ENCODE data around the gene PLCL1.

Gene PLCL1

DNA sequence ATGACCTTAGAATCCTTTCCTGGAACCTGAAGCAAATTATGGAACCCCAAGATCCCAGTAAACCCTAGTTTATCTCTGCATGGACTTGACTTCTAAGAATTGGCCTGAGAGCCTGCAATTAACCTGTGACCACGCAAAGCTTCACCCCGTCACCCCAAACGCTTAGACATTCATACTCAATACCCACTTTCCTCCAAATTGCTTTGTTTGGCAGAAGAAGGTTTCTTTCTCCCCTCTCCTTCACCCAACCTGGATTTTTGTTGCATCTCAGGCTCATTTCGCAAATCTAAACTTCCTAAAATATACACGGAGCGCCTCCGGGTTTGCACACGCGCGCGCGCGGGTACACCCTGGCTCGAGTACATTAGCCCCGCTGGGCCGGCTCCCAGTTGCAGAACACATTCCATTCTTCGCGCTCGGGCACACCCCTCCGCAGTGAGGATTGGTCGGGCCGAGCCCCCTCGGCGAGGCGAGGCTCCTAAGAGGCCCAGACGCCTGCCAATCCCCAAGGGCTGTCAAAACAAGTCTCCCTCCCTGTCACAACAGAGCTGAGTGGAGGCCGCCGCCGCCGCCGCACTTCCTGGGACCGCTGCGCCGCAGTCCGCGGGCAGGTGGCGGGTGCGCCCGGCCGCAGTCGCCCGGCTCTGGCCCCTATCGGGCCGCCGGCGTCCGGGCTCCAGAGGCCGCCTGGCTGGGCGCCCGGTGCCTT is at the start of gene PLCL1:
TSS of gene PLCL1 (plus strand) at position 545 of the 709 bp plus-strand sequence.
- Mint-ChIP-seq H3K4me3 (peak within 1 kb of the TSS; percentile 88), H3K9me3 (no peaks in the 10 kb centered on the region), H3K4me1 (peaks cover 26% of the 10 kb centered on the region), H3K27ac (peak within 1 kb of the TSS; percentile 56), H3K36me3 (peaks cover 5% of the 10 kb centered on the region)
- ATAC-seq (peak; percentile 99), DNase-seq (ENCODE audit: low spot score in 2 of 2) (peak; percentile 72 to 90)

DNA sequence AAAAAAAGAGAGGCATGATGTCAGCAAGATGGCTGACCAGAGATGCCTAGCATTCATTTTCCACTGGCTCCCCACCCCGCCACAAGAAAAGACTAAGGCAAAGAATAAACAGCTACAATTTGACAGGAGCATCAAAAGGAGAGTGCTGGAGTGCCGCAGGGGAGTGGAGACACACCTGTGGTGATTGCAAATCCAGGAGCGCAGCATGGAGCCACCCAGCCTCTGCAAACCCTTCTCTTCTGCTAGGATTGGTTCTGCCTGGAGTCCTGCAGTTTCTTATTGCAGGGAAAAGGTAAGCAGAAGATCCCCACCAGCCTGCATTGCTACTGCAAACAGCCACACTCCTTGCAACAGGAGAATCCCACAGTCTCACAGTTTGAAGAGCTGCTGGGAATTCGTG is 45.4 kb upstream of the PLCL1 start:
- Mint-ChIP-seq H3K4me3 (no peak overlapping the region), H3K27ac (no peak overlapping the region)
- ATAC-seq: no peak

DNA sequence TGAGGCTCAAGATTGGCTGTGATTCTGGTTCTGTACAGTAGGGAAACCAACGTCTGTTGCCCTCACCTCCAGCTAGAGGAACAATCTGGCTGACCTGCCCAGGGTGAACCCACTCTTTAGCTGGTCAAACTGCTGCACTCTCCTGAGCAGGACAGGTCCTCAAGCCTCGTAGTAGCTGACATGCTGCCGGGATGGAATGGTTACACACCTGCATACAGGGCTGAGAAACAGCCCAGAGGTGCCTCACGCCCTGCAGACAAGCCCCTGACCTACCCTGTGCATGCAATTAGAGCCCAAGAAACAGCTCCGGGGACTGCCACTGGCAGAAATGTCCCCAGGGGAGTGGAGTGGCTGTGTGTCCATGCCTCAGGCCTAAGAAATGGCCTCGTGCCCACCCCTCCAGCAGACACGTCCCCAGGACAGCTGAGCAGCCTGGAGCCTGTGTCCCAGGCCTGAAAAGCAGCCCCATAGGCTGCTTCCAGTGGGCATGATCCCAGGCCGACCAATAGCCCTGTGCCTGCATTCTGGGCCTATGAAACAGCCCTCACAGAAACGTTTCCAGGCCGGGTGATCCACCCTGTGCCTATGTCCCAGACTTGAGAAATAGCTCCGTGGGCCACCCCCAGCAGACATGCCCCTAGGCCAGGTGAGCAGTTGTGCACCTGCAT is 44.6 kb upstream of the PLCL1 start:
- H3K9me3 Mint-ChIP-seq: peaks cover 14% of the 10 kb centered on the region
- H3K4me3 Mint-ChIP-seq: no peak overlapping the region
- no peak overlapping the region for H3K27ac Mint-ChIP-seq
- H3K36me3 Mint-ChIP-seq: peaks cover 6% of the 10 kb centered on the region
- DNase-seq (ENCODE audit: low spot score in 2 of 2) (no peak), ATAC-seq (no peak)
- H3K4me1 Mint-ChIP-seq: no peaks in the 10 kb centered on the region

More for the DNA sequence above, 45.4 kb upstream of the PLCL1 start:
- no peak for DNase-seq (ENCODE audit: low spot score in 2 of 2)
- H3K4me1 Mint-ChIP-seq: no peaks in the 10 kb centered on the region
- H3K9me3 Mint-ChIP-seq: peaks cover 13% of the 10 kb centered on the region
- peaks cover 6% of the 10 kb centered on the region for H3K36me3 Mint-ChIP-seq

DNA sequence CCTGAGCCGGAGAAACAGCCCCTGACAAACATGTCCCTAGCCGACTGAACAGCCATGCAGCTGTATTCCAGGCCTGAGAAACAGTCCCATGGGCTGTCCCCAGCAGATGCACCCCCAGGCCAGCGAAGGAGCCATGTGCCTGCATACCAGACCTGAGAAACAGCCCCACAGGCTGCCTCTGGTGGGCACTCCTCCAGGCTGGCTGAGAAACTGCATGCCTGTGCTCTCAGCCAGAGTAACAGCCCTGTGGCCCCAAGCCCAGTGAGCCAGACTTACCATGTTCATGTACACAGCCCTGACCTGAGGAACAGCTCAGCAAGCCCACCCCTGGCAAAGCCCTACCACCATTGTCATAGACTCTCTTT is 44.1 kb upstream of the PLCL1 start:
- no peak overlapping the region for H3K27ac Mint-ChIP-seq
- H3K4me3 Mint-ChIP-seq: no peak overlapping the region
- no peaks in the 10 kb centered on the region for H3K4me1 Mint-ChIP-seq
- ATAC-seq: no peak
- peaks cover 16% of the 10 kb centered on the region for H3K9me3 Mint-ChIP-seq
- H3K36me3 Mint-ChIP-seq: peaks cover 6% of the 10 kb centered on the region
- DNase-seq (ENCODE audit: low spot score in 2 of 2): no peak

DNA sequence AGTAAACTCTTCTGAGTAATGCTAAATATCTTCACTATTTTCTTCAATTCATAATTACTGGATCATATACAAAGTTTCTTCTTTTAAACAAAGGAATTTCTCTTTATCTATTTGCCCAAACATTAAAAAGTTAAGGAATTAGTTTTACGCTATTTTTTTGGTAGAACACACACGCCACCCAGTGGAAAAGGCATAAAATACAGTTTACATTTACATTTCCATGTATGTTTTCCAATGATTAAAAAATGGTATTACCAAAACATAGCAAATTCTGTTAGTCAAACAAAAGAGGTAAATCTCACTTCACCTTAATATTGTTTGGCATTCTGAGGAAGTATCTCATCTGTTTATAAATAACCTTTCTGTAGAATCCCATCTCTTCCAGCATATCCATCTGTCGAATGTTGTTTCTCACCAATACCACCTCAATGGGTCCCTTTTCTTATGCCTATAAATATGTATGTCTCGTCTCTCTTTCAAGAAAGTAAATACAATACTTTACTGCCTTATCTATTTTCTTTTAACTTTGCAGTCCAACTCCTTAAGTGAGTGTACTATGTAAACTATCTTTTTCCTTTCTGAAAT is 26.5 kb upstream of the PLCL1 start:
- Mint-ChIP-seq H3K4me1 (no peaks in the 10 kb centered on the region), H3K4me3 (no peak overlapping the region), H3K27ac (no peak overlapping the region), H3K9me3 (no peaks in the 10 kb centered on the region), H3K36me3 (no peaks in the 10 kb centered on the region)
- no peak for DNase-seq (ENCODE audit: low spot score in 2 of 2)
- no peak for ATAC-seq

DNA sequence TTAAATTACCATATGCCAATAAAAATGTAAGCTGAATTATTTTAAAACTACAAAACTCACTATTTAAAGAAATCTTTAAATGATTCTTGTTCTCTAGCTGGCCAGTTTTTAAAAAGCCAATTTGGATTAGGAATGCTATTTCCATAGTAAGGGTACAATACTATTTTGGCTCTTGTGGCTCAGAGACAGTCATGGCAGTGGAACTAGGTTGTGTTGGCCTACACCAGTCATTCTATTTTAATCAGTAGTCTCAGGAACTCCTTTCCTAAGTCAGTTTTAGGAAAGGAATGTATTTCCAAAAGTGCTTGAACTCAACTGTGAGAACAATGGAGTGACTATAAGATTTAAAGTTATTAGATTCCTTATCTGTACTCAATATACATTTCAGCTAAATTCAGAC is 25.1 kb upstream of the PLCL1 start:
- no peaks in the 10 kb centered on the region for H3K4me1 Mint-ChIP-seq
- no peaks in the 10 kb centered on the region for H3K9me3 Mint-ChIP-seq
- no peaks in the 10 kb centered on the region for H3K36me3 Mint-ChIP-seq
- no peak overlapping the region for H3K4me3 Mint-ChIP-seq
- H3K27ac Mint-ChIP-seq: no peak overlapping the region
- ATAC-seq (no peak), DNase-seq (ENCODE audit: low spot score in 2 of 2) (no peak)

DNA sequence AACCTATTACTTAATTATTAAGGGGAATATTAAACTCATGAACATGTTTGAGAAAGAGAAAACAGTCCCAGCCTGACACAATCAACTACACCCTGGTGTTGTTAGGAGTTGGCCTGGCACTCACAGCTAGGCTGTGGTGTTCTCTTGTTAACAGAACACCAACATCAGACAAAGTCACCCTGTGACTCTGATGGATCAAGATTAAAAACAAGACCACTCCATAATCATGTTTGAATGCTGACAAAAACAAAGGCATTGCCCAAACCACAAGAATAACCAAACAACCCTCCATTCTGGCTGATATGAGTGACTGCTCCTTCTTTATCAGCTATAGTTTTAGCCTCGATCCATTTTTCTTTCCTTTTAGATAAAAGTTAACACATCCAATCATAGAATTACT is 22.3 kb upstream of the PLCL1 start:
- Mint-ChIP-seq H3K4me1 (peaks cover 7% of the 10 kb centered on the region), H3K9me3 (no peaks in the 10 kb centered on the region), H3K4me3 (no peak overlapping the region), H3K27ac (peak overlapping the region; percentile 9), H3K36me3 (no peaks in the 10 kb centered on the region)
- DNase-seq (ENCODE audit: low spot score in 2 of 2) (no peak), ATAC-seq (peak; percentile 63)

DNA sequence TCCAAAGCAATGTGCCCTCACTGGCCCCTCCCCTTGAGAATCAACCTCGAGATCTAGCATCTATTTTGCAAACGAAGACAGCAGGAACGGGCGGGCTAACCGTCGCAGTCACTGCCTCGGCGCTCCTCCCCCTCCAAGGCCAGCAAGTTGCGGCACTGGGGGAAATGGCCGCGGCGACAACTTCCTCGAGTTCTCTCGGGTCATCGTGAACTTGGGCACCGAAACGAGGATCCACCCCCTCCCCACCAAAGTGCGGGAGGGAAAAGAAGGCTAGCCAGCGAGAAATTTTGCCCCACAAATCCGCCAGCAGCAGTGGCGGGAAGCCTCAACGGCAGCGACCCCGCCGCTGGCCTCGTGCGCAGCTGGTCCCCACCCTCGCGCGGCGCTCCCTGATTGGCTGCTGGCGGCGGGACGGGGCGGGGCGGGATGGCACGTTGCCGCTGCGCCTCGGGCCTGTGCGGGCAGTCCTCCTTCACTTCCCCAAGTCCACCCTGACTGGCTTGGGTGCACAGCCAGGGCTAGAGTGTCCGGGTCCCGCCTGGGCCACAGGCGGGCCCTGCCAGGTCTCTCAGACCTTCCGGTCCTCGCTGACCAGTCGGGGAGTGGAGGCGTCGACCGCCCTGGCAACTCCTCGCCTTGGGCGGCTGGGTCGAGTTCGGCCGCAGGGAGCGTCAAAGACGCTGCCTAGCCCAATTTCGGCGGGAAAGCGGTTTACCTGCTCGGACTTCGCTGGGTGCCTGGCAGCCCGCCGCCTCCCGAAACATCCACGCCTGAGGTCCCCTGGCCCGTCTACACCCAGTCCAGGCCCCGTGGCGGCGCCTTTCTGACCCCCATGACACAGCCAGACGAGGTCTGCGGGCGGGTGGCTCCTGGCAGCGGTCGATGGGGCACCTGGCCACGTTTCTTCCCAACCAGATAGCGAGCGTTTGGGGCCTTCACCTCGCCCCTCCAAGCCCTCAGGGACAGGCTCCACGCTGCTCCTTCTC is 19.1 kb upstream of the PLCL1 start, which contains the start of gene BOLL:
TSS of gene BOLL (minus strand) at position 364 of the 986 bp plus-strand sequence. CDS start 3,469 bp downstream, outside the sequence.
- Mint-ChIP-seq H3K36me3 (no peaks in the 10 kb centered on the region), H3K4me3 (peak within 1 kb of the TSS; percentile 75), H3K27ac (no peak within 1 kb of the TSS), H3K4me1 (peaks cover 7% of the 10 kb centered on the region), H3K9me3 (no peaks in the 10 kb centered on the region)
- ATAC-seq (no peak), DNase-seq (ENCODE audit: low spot score in 2 of 2) (no peak)

DNA sequence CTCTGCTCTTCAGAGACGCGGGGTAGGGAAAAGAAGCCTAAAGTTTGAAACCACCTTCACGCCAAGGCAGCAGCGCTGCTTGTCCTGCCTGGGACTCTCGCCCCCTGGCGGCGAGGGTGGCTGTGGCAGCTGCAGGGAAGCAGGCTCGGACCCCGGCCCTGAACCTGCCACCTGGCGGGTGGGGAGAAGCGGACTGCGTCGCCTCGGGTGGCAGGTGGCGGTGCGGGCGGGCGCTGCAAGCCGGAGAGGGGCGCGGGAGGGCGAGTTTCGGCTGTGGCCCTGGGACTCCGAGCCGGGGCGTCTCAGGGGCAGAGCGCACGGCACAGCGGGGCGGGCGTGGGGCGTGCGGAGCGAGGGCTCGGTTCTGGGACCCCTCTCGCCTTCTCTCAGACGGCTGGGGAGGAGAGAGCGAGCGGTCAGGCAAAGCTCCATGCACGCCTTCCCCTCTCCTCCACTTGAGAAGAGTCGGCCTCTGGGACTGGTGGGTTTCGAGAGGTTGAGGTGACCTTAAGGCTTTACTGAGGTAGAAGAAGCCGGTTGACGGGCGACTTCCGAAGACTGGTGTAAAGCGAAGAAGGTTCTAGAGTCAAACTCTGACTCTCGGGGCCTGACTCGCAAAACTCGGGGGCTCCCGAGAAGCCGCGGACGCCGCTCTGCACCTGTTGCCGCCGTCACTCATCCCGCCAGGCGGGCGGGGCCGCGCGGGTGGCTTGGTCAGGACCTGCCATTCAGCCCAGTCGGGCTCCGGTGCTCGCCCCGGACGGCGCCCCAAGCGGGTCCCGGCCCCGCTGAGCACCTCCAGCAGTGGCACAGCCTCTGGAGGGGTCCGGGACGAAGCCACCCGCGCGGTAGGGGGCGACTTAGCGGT is 18.1 kb upstream of the PLCL1 start:
- Mint-ChIP-seq H3K36me3 (no peaks in the 10 kb centered on the region), H3K9me3 (no peaks in the 10 kb centered on the region), H3K27ac (no peak overlapping the region), H3K4me1 (peaks cover 7% of the 10 kb centered on the region), H3K4me3 (peak overlapping the region; percentile 75)
- ATAC-seq (peak; percentile 80), DNase-seq (ENCODE audit: low spot score in 2 of 2) (peak; percentile 49 to 78)

DNA sequence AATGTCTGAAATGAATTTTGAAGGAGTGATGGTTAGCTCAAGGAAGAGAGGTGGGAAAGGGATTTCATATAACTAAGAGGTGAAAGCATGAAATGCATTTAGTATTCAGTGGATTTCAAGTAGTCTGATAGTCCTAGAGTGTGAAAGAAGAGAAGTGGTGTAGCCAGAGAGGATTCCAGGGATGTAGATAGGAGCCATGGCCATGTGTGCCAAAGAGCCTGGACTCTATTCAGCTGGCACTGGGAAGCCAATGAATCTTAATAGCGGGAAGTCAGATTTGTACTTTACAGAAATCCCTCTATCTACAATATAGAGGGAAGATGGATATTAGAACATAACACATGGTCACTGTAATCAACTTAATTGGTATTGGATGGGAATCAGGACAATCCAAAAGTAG is 10.9 kb upstream of the PLCL1 start:
- Mint-ChIP-seq H3K36me3 (no peaks in the 10 kb centered on the region), H3K4me1 (no peaks in the 10 kb centered on the region), H3K27ac (no peak overlapping the region), H3K4me3 (no peak overlapping the region), H3K9me3 (no peaks in the 10 kb centered on the region)
- DNase-seq (ENCODE audit: low spot score in 2 of 2): no peak
- no peak for ATAC-seq

DNA sequence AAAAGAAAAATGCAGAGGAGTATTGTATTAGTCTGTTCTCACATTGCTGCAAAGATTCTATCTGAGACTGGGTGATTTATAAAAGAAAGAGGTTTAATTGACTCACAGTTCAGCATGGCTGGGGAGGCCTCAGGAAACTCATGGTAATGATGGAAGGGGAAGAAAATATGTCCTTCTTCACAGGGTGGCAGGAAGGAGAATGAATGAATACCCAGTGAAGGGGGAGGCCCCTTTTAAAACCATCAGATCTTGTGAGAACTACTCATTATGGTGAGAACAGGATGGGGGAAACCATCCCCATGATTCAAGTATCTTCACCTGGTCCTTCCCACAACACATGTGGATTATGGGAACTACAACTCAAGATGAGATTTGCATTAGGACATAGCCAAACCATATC is 9.1 kb upstream of the PLCL1 start:
- Mint-ChIP-seq H3K4me1 (no peaks in the 10 kb centered on the region), H3K9me3 (no peaks in the 10 kb centered on the region), H3K36me3 (no peaks in the 10 kb centered on the region), H3K4me3 (no peak overlapping the region), H3K27ac (no peak overlapping the region)
- DNase-seq (ENCODE audit: low spot score in 2 of 2) (no peak), ATAC-seq (peak; percentile 31)

DNA sequence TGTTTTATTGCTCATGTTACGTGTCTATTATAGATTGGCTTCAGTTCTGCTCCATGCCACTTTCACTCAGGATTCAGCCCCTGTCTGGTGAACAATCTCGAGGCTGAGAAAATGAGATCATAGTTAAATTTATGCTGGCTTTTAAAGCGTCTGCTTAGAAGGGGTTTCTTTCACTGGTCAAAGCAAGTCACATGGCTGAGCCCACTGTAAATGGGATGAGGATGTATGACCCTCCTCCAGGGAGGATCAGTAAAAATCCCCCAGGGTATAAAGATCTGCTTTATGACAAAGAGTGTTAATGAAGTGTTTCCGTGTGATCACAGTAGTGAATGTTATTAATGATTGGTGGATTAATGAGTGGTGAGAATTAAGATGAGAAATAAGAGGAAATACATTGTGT is 6.2 kb upstream of the PLCL1 start:
- Mint-ChIP-seq H3K36me3 (no peaks in the 10 kb centered on the region), H3K9me3 (no peaks in the 10 kb centered on the region), H3K27ac (no peak overlapping the region), H3K4me1 (no peaks in the 10 kb centered on the region), H3K4me3 (no peak overlapping the region)
- DNase-seq (ENCODE audit: low spot score in 2 of 2): no peak
- ATAC-seq: no peak

DNA sequence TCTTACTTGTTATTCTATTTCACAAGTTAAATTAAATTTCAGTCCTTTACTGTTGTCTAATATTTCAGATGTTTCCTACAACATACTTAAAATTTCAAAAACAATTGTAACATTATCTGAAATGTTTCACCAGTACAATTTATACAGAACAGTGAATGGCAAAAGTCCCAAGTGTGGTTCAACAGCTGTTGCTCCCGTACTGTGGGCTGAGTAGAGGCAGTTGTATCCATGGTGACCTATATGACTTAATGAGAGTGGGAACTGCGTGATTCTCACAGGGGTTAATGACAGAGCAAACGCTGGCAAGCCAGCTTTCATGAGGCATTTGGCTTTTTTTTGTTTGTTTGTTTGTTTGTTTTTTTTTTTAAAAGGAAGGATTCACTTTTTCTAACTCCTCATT is 5.3 kb upstream of the PLCL1 start:
- DNase-seq (ENCODE audit: low spot score in 2 of 2) (no peak), ATAC-seq (no peak)
- peaks cover under 1% of the 10 kb centered on the region for H3K36me3 Mint-ChIP-seq
- H3K27ac Mint-ChIP-seq: no peak overlapping the region
- no peak overlapping the region for H3K4me3 Mint-ChIP-seq
- peaks cover 4% of the 10 kb centered on the region for H3K4me1 Mint-ChIP-seq
- no peaks in the 10 kb centered on the region for H3K9me3 Mint-ChIP-seq

DNA sequence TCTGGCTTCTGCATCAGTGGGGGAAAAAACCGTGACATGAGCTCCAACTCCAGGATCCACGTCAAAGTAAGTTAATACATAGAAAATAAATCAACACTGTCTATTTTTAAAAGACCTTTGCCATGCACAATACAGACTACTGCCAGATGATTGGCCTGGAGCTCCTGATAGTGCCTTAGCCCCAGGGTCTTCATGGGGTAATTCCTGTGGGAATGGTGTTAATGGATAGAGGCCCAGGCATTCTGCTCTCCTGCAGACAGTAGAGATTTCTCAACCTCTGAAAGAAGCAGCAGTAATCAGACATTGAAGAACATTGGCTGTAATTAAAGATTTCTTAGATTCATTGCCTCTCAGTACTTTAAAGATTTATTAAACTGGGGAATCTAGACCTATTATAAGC is 4.3 kb upstream of the PLCL1 start:
- H3K4me1 Mint-ChIP-seq: peaks cover 8% of the 10 kb centered on the region
- H3K9me3 Mint-ChIP-seq: no peaks in the 10 kb centered on the region
- peaks cover 5% of the 10 kb centered on the region for H3K36me3 Mint-ChIP-seq
- no peak overlapping the region for H3K4me3 Mint-ChIP-seq
- DNase-seq (ENCODE audit: low spot score in 2 of 2) (no peak), ATAC-seq (no peak)
- no peak overlapping the region for H3K27ac Mint-ChIP-seq

All from stimulated activated effector memory CD8-positive, alpha-beta T cell treated with anti-CD3 and anti-CD28 coated beads, Interleukin-12 subunit alpha, Interleukin-12 subunit beta, amount 100 ng/mL, for 72 hours (primary cell).